PC-9 (cell line): ENCODE measurements around the gene VRTN. TPM values are rescaled to one million over a fixed set of nuclear protein-coding genes. Genes with fewer than 3 reads are reported as not detected.
A peak's percentile ranks its signal among the peaks of the same experiment; 100 is the strongest.

Experiments
- BruUV-seq: library from RNA; stranded (reverse); fragments of 400-500 nt; replicated peaks from 2 replicates; lab custom pipeline; 2021; lab: Mats Ljungman, UMichigan
- CTCF ChIA-PET: fragments of 300-600 bp; sonication (Branson Sonifier 250); formaldehyde crosslinking; loops from one replicate; lab custom pipeline; 2022; ENCODE audit warnings: antibody characterized with exemption; lab: Charles Lee
- POLR2A ChIA-PET: fragments of 300-600 bp; sonication (Branson Sonifier 250); formaldehyde crosslinking; loops from one replicate; lab custom pipeline; 2022; ENCODE audit warnings: antibody characterized with exemption; ENCODE audit not compliant: unreplicated experiment; lab: Charles Lee
- DNase-seq, 2 experiments: peaks; one replicate each; pipeline versions ENCODE4 v3.0.0 to v3.0.0-alpha.2; 2015 to 2022; ENCODE audit warnings: mixed read lengths in 1 of 2
- H2AFZ ChIP-seq: fragments of 200-600 bp; sonication (generic); 2 replicates; pipeline ENCODE4 v1.8.1; 2017; ENCODE audit warnings: antibody characterized with exemption
- H3F3A ChIP-seq: fragments of 200-600 bp; sonication (generic); 2 replicates; pipeline ENCODE4 v1.8.1; 2017; ENCODE audit warnings: antibody characterized with exemption, mild to moderate bottlenecking, low read depth; ENCODE audit not compliant: insufficient read depth
- H3K27ac ChIP-seq: fragments of 200-600 bp; sonication (generic); 2 replicates; pipeline ENCODE4 v1.6.1; 2016; ENCODE audit warnings: mixed run types
- H3K27me3 ChIP-seq: fragments of 200-600 bp; sonication (generic); 2 replicates; pipeline ENCODE4 v1.6.1; 2016; ENCODE audit warnings: low read depth, mixed run types; ENCODE audit not compliant: insufficient read depth
- H3K36me3 ChIP-seq: fragments of 200-600 bp; sonication (generic); 2 replicates; pipeline ENCODE4 v1.6.1; 2016; ENCODE audit warnings: low read depth, mixed run types
- H3K4me1 ChIP-seq: fragments of 200-600 bp; sonication (generic); replicated peaks from 2 replicates; pipeline ENCODE4 v1.6.1; 2016; ENCODE audit warnings: mixed run types; ENCODE audit not compliant: insufficient read depth
- H3K4me2 ChIP-seq: fragments of 200-600 bp; sonication (generic); 2 replicates; pipeline ENCODE4 v1.6.1; 2017; ENCODE audit warnings: mixed run types
- H3K4me3 ChIP-seq: fragments of 200-600 bp; sonication (generic); 2 replicates; pipeline ENCODE4 v1.6.1; 2016; ENCODE audit warnings: mixed run types
- H3K79me2 ChIP-seq: fragments of 200-600 bp; sonication (generic); 2 replicates; pipeline ENCODE4 v1.6.1; 2017; ENCODE audit warnings: low read depth, mixed run types
- H3K9me2 ChIP-seq: fragments of 200-600 bp; sonication (generic); 2 replicates; pipeline ENCODE4 v1.8.1; 2017; ENCODE audit warnings: mild to moderate bottlenecking; ENCODE audit not compliant: insufficient read depth
- H3K9me3 ChIP-seq: fragments of 200-600 bp; sonication (generic); 2 replicates; pipeline ENCODE4 v1.8.1; 2016; ENCODE audit warnings: low read depth; ENCODE audit not compliant: insufficient read depth
- H4K20me1 ChIP-seq: fragments of 200-600 bp; sonication (generic); 2 replicates; pipeline ENCODE4 v1.8.1; 2017; ENCODE audit not compliant: insufficient read depth
- EZH2 ChIP-seq: fragments of 200-600 bp; sonication (generic); IDR thresholded peaks from 2 replicates; pipeline ENCODE4 v1.8.0; 2017; ENCODE audit warnings: antibody characterized with exemption, low read depth
- intact Hi-C: fragments of 100-400 bp; cut with micrococcal nuclease; formaldehyde crosslinking; loops from one replicate; pipeline ENCODE4 v1.10.0; 2022; ENCODE audit not compliant: unreplicated experiment
- total RNA-seq: library from RNA; stranded (reverse); gene quantifications from 2 replicates; pipeline ENCODE4 v1.2.3, GENCODE V29; 2021
- TF ChIP-seq, protein P1 (sequence below): fragments of 200-600 bp; sonication (generic); conservative IDR thresholded peaks from 2 replicates; pipeline ENCODE4 v1.6.1; 2017; ENCODE audit warnings: mixed run types, antibody characterized with exemption, mild to moderate bottlenecking, moderate library complexity

The VRTN gene
- total RNA-seq, 1 experiment from 2014 or later = not detected

DNA sequence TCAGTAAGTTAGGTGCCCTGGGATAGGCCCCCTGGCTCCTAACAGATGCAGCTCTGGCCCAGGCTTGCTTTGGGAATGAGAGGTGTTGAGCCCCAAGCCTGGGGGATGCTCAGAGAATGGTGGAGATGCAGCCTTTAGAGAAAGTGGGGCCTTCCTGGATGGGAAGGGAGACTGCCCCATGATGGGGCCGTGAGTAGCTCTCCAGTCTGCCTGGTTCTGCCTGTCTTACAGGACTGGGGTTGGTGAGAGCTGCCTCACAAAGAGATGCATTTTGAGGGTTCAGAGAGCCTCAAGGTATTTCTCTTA is 523 bp upstream of the VRTN start:
- ChIA-PET CTCF (no interaction called here), POLR2A (interaction anchor here (0.5 kb wide), 1 partner anchor 53 kb away, joined by 6 read pairs; no protein-coding TSS in a partner anchor)
- intact Hi-C loops = no loop called here
- H3K36me3 ChIP-seq = no peaks in the 10 kb centered on the region
- H3K4me3 ChIP-seq = no peak overlapping the region
- no peak overlapping the region for H2AFZ ChIP-seq
- H3K9me2 ChIP-seq = no peaks in the 10 kb centered on the region
- no peaks in the 10 kb centered on the region for H3K9me3 ChIP-seq
- no peak overlapping the region for H3K4me2 ChIP-seq
- H3K27ac ChIP-seq = no peak overlapping the region
- no peaks in the 10 kb centered on the region for H3F3A ChIP-seq
- H3K27me3 ChIP-seq = peaks cover 4% of the 10 kb centered on the region; the same call in 1 of the 2 replicates
- TF ChIP-seq, protein P1, sequence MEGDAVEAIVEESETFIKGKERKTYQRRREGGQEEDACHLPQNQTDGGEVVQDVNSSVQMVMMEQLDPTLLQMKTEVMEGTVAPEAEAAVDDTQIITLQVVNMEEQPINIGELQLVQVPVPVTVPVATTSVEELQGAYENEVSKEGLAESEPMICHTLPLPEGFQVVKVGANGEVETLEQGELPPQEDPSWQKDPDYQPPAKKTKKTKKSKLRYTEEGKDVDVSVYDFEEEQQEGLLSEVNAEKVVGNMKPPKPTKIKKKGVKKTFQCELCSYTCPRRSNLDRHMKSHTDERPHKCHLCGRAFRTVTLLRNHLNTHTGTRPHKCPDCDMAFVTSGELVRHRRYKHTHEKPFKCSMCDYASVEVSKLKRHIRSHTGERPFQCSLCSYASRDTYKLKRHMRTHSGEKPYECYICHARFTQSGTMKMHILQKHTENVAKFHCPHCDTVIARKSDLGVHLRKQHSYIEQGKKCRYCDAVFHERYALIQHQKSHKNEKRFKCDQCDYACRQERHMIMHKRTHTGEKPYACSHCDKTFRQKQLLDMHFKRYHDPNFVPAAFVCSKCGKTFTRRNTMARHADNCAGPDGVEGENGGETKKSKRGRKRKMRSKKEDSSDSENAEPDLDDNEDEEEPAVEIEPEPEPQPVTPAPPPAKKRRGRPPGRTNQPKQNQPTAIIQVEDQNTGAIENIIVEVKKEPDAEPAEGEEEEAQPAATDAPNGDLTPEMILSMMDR = no peak
- TF ChIP-seq EZH2 = no peak
- H3K79me2 ChIP-seq = no peaks in the 10 kb centered on the region
- no TSS peak for BruUV-seq
- DNase-seq = peak in 1 of 2 experiments; percentile 26
- no peaks in the 10 kb centered on the region for H4K20me1 ChIP-seq
- peaks cover 11% of the 10 kb centered on the region for H3K4me1 ChIP-seq

DNA sequence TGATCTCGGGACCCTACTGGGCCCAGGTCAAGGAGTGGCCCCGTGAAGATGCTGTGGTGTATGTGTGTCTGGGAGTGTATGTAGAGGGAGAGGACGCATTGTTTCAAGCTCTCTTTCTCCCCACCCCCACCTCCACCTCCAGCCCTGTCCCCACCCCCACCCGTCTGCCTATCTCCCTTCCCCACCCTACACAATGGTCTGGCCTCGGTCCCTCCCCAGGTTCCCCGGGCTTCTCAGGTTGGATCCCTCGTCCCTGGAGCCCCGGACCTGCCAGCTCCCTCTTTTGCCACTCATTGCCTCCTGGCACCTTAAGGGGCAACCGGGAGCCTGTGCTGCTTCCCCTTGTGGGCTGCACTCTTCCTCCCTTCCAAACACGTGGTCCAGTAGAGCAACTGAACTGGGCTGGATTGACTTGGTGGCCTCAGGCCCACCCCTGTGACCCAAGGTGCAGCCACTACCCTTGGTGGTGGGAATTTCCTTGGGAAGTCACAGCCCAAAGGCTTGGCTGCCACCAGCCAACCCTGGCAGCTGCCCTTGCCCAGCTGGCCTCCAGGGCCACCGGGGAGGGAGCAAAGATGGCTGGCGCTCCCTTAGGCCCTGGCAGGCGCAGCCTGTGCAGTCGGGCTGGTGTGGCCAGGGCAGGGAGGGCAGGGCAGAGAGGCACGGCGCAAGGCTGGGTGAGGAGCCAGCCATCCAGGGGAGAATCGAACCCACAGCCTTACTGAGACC is 628 bp downstream of the VRTN start:
- H3K4me1 ChIP-seq = peaks cover 11% of the 10 kb centered on the region
- no peaks in the 10 kb centered on the region for H3K9me3 ChIP-seq
- no peak overlapping the region for H3K27ac ChIP-seq
- no peaks in the 10 kb centered on the region for H3K36me3 ChIP-seq
- no peaks in the 10 kb centered on the region for H3F3A ChIP-seq
- H3K4me2 ChIP-seq = no peak overlapping the region
- no peaks in the 10 kb centered on the region for H4K20me1 ChIP-seq
- DNase-seq = no peak
- no peak overlapping the region for H3K4me3 ChIP-seq
- no peaks in the 10 kb centered on the region for H3K79me2 ChIP-seq
- no peaks in the 10 kb centered on the region for H3K9me2 ChIP-seq
- ChIA-PET POLR2A (interaction anchor here (0.6 kb wide), 2 partner anchors 24 to 530 kb away, joined by 3 to 4 read pairs; no protein-coding TSS in a partner anchor), CTCF (interaction anchor here (0.6 kb wide), 1 partner anchor 58 kb away, joined by 3 read pairs; no protein-coding TSS in a partner anchor)
- no peak for TF ChIP-seq EZH2
- TF ChIP-seq, protein P1 = no peak
- peaks cover 4% of the 10 kb centered on the region; the same call in 1 of the 2 replicates for H3K27me3 ChIP-seq
- intact Hi-C loops = no loop called here
- BruUV-seq = no TSS peak
- H2AFZ ChIP-seq = no peak overlapping the region

DNA sequence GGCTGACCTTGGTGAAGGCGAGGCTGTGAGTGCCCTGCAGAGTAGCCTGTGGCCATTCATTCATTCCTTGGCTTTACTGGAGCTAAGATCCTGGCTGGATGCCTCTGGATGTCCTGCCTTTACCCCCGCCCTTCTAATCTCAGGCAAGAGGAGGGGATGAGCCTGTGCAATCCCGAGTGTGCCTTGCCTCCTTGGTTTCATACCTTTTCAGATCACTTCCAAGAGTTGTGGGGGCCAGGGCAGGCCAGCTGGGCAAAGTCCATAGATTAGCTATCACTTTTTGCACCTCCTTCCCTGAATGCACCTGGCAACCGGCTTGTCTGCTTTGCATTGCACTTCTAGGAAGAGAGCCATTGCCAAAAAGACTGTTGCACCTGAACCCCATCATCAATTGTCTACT is 1.5 kb downstream of the VRTN start:
- no TSS peak for BruUV-seq
- CTCF ChIA-PET = interaction anchor here (0.6 kb wide), 2 partner anchors 41 to 59 kb away, joined by 3 read pairs; no protein-coding TSS in a partner anchor
- Histone ChIP-seq H3K79me2 (no peaks in the 10 kb centered on the region), H3K4me1 (peaks cover 11% of the 10 kb centered on the region), H3K36me3 (no peaks in the 10 kb centered on the region), H3F3A (no peaks in the 10 kb centered on the region), H3K4me2 (no peak overlapping the region), H2AFZ (no peak overlapping the region), H3K27ac (no peak overlapping the region), H3K9me3 (no peaks in the 10 kb centered on the region), H4K20me1 (no peaks in the 10 kb centered on the region), H3K4me3 (no peak overlapping the region), H3K27me3 (peaks cover 4% of the 10 kb centered on the region; the same call in 1 of the 2 replicates), H3K9me2 (no peaks in the 10 kb centered on the region)
- DNase-seq = no peak
- TF ChIP-seq, protein P1 = no peak
- TF ChIP-seq EZH2 = no peak
- intact Hi-C loops = no loop called here
- POLR2A ChIA-PET = no interaction called here
